NT2/D1 (cell line): ENCODE measurements around the gene RING1.

Experiments used
- SUZ12 ChIP-seq: IDR thresholded peaks from 2 replicates; pipeline ENCODE4 v1.6.1; 2011; ENCODE audit not compliant: insufficient read length, insufficient read depth; ENCODE audit errors: extremely low read depth
- YY1 ChIP-seq: IDR thresholded peaks from 2 replicates; pipeline ENCODE4 v1.6.1; 2011; ENCODE audit not compliant: insufficient read length, insufficient read depth
- ZNF274 ChIP-seq: IDR thresholded peaks from 2 replicates; pipeline ENCODE4 v1.6.1; 2011; ENCODE audit warnings: mild to moderate bottlenecking, low read depth, low read length

- TF ChIP-seq YY1: no peak
- no peak for TF ChIP-seq SUZ12
- no peak for TF ChIP-seq ZNF274
These were observed 4.2 kb upstream of the RING1 start for GRCh38 chr6:33204165-33204414.
